D721Med (cell line): ENCODE data around the gene DIO1.

Experiments
- DNase-seq: peaks from one replicate; pipeline ENCODE4 v3.0.0; 2011; ENCODE audit warnings: low spot score; ENCODE audit not compliant: insufficient read length
- FAIRE-seq: peaks from 2 replicates; lab custom pipeline; 2011; peaks lifted over from hg19 to GRCh38; lab: Jason Lieb, UNC
- TF ChIP-seq, protein P1 (sequence below): IDR thresholded peaks from 2 replicates; pipeline ENCODE4 v1.5.1; 2012; ENCODE audit warnings: mild to moderate bottlenecking, control low read depth; ENCODE audit not compliant: insufficient read depth; ENCODE audit errors: missing control alignments

The DIO1 gene

DNA sequence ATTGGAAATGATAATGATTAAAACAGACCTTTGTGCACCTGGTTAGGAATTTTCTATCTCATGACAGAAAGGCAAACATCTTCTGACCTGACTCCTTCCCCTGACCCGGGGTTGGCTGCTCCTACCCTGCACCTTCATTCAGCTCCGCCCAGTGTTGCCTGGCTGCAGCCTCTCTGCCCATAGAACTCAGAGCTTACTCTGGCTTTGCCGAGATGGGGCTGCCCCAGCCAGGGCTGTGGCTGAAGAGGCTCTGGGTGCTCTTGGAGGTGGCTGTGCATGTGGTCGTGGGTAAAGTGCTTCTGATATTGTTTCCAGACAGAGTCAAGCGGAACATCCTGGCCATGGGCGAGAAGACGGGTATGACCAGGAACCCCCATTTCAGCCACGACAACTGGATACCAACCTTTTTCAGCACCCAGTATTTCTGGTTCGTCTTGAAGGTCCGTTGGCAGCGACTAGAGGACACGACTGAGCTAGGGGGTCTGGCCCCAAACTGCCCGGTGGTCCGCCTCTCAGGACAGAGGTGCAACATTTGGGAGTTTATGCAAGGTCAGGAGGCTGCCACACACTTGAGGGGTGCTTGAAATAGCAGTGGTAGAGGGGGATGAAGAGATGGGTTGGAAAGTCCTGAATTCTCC is at the start of gene DIO1:
Gene DIO1 (plus strand): TSS at position 189 of the 638 bp plus-strand sequence. CDS start 24 bp downstream, at position 213.
- DNase-seq: no peak
- TF ChIP-seq, protein P1, sequence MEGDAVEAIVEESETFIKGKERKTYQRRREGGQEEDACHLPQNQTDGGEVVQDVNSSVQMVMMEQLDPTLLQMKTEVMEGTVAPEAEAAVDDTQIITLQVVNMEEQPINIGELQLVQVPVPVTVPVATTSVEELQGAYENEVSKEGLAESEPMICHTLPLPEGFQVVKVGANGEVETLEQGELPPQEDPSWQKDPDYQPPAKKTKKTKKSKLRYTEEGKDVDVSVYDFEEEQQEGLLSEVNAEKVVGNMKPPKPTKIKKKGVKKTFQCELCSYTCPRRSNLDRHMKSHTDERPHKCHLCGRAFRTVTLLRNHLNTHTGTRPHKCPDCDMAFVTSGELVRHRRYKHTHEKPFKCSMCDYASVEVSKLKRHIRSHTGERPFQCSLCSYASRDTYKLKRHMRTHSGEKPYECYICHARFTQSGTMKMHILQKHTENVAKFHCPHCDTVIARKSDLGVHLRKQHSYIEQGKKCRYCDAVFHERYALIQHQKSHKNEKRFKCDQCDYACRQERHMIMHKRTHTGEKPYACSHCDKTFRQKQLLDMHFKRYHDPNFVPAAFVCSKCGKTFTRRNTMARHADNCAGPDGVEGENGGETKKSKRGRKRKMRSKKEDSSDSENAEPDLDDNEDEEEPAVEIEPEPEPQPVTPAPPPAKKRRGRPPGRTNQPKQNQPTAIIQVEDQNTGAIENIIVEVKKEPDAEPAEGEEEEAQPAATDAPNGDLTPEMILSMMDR: no peak
- no peak for FAIRE-seq

DNA sequence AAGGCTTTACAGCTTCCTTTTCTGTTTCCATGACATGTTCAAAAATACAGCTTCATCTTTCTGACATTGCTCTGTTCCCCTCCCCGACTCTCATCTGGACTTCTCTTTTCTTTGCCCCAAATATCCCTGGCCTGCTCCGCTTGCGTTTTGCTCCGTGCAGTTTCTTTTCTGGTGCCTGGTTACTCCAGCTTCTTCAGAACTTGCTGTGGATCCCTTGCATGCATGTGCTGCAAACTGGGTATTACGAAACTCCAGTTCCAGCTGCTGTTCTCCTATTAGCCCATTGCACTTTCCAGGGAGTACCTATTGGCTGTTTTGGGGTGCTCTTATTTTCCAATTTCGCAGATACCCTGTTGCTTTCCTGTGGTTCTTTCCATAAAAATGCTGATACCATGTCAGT is 46.0 kb upstream of the DIO1 start:
- DNase-seq (no peak), FAIRE-seq (no peak)
- TF ChIP-seq, protein P1: no peak

DNA sequence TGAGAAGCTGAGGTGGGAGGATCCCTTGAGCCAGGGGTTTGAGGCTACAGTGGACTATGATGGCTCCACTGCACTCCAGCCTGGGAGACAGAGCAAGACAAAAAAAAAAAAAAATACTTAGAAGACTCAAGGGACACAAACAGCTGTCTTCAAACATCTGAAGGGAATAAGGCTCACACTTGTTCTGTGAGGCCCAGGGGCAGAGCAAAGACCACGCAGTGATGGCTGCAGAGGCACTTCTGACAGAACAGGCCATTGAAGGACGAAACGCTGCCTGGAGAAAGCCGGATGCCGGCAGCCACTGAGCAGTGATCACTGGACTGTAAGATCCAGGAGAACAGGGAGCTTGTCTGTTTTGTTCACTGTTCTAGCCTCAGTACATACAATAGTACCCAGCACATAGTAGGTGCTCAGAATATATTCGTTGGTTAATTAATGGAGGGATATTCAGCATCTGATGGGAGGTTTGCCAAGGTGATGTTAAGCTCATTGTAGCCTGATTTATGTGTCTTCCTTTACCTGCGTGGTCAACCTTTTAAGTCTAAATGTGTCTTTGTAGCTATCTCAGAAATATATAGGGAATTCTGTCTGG is 43.8 kb upstream of the DIO1 start:
- TF ChIP-seq, protein P1: no peak
- FAIRE-seq (no peak), DNase-seq (no peak)

DNA sequence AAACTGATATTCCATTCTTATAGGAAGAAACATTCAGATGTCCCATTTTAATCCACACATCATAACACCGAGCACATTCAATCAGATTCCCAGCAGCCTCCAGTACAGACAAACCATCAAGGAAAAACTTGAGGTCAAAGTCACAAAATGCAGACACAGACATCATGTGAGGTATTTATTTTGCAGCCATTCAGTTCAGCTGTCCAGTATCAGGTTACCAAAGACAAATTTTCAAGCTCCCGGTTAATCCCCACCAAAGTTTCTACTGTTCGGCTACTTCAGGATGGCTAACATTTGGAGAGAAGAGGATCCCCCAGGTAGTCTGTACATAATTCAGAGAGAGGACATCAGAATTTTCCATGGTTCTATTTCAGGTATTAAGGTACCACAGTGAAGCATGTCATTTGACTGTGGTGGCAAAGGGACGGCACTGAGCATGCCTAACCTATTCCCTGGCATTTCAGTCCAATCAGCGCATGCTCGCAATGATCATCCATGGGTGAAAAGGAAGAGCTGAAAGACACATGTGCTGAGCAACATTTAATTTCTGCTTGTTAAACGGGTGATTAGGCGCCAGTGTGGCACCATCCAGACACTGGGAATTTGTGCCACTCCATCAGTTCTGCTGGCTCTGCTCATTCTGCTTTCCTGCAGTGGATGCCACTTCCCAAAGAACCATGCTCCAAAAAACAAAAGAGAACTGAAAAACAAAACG is 42.3 kb upstream of the DIO1 start:
- no peak for FAIRE-seq
- TF ChIP-seq, protein P1: no peak
- no peak for DNase-seq

DNA sequence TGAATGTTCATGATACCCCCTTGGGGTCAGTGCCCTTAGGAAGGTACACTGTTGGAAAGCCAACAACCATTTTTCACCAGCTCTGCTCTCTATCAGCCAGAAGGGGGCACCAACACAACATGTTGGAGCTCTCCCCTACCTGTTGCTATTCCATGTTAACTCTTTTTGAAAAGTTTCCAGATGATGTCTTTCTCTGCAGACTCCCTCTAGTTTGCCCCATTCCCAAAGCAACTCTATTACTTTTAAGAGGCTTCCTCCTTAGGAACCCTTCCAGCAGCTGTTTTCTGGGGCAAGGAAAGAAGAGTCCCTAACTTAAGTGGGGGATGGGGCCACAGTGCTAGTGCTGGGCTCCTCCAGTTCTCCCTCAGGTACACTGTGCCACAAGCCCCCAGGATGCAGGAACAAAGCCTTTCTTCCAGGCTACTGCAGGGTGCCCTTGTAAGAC is 33.0 kb upstream of the DIO1 start:
- TF ChIP-seq, protein P1: peak; percentile 94
- FAIRE-seq: peak; percentile 25
- no peak for DNase-seq

DNA sequence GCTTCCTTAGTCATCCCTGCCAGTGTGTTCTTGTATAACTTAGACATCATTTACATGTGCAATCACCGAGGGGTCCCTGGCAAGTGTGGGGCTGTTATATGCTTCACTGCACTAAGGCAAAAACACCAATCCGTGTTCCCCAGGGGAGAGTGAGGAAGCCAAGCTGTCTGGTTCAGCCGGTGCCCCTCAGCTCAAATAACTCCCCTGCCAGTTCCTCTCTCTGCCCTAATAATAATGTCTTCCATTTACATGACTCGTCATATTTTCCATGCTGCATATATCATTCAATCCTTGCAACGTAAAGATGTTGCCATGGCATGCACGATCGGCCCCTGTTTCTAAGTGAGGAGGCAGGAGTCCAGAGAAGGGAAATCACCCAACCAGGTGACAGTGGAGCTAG is 31.5 kb upstream of the DIO1 start:
- no peak for FAIRE-seq

More for the DNA sequence above, 31.5 kb upstream of the DIO1 start:
- TF ChIP-seq, protein P1: no peak
- DNase-seq: no peak
